Measurements from ENCODE around the gene DCDC2C. TPM values are rescaled to one million over a fixed set of nuclear protein-coding genes. Genes with fewer than 3 reads are reported as not detected.

The DCDC2C gene
- polyA plus RNA-seq, 1 of the 3 experiments (the other 2 are of a cell fraction), result not detected

DNA sequence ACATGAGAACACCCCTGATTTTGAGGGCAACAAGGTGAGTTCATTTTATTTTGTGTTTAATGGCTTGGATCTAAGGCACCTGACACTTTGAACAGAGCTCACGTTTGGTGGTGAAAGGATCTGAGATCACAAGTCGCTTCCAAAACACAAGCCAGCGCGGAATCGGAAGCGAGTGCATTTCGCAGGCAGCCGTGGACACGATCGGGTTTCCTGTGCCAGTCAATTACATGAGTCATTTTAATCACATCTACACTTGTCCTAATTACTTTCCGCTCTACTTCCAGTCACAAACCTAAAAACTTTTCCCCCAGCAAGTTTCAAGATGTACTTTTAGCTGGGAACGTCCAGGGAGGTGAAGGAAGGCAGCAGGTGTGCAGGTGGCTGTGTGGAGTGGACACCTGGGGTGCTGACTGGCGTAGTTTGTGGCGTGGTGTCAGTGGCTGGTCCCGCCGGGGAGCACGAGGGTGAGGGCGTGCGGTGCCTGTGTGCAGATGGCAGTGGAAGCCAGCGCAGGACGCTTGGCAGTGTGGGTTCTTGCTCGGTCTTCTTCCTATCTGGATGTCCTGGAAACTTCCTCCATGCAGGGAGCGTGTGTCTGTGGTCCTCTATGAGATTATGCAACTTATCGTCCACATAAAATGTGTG, 75.6 kb downstream of the DCDC2C start:
- H3K9me3 ChIP-seq, result peaks cover 2% of the 10 kb centered on the region; the same call in 1 of the 2 replicates
- no peaks in the 10 kb centered on the region for H3F3A ChIP-seq (replicated peaks; ENCODE audit: insufficient read depth)
- H3K4me3 ChIP-seq (ENCODE audit: low read depth in 2 of 2, low read length in 1 of 2), result no peak overlapping the region
- CTCF ChIA-PET, result interaction anchor here (0.7 to 13.8 kb wide), 13 partner anchors 10 to 356 kb away, joined by 3 to 218 read pairs (median 7); no protein-coding TSS in a partner anchor
- H3K27ac ChIP-seq (ENCODE audit: low read depth in 2 of 2, low read length in 1 of 2), result no peak overlapping the region
- peaks cover 3% of the 10 kb centered on the region; the same call in 1 of the 2 replicates for H3K9me2 ChIP-seq
- H3K4me1 ChIP-seq (ENCODE audit: control insufficient read depth in 1 of 2, insufficient read depth in 2 of 2, low read depth in 1 of 2, low read length in 1 of 2), result peaks cover 0 to 3% of the 10 kb centered on the region in 2 experiments; a peak in 2 of 4 replicates
- POLR2A ChIA-PET, result no interaction called here
- no peaks in the 10 kb centered on the region for H4K20me1 ChIP-seq (ENCODE audit: insufficient read depth)
- H3K27me3 ChIP-seq (ENCODE audit: insufficient read depth), result no peaks in the 10 kb centered on the region
- no peaks in the 10 kb centered on the region for H3K36me3 ChIP-seq (replicated peaks in 1 of 2; ENCODE audit: control insufficient read depth in 1 of 2, insufficient read depth in 2 of 2, low read length in 1 of 2)
- H2AFZ ChIP-seq (ENCODE audit: low read depth), result no peak overlapping the region
- DNase-seq, result no peak
- no peak overlapping the region for H3K9ac ChIP-seq
- no peak overlapping the region for H3K4me2 ChIP-seq
- WGBS (ENCODE audit: low lambda C conversion rate), result 29% methylated on average over 24 of the region's 24 CpGs
- no peaks in the 10 kb centered on the region for H3K79me2 ChIP-seq (ENCODE audit: insufficient read depth)
- TF ChIP-seq EZH2phosphoT487 (IDR thresholded peaks at IDR 0.05; ENCODE audit: borderline replicate concordance, low read depth), result no peak
- TF ChIP-seq TEAD4 (IDR thresholded peaks at IDR 0.05; ENCODE audit: borderline replicate concordance, insufficient read depth), result no peak
- TF ChIP-seq, protein P1, sequence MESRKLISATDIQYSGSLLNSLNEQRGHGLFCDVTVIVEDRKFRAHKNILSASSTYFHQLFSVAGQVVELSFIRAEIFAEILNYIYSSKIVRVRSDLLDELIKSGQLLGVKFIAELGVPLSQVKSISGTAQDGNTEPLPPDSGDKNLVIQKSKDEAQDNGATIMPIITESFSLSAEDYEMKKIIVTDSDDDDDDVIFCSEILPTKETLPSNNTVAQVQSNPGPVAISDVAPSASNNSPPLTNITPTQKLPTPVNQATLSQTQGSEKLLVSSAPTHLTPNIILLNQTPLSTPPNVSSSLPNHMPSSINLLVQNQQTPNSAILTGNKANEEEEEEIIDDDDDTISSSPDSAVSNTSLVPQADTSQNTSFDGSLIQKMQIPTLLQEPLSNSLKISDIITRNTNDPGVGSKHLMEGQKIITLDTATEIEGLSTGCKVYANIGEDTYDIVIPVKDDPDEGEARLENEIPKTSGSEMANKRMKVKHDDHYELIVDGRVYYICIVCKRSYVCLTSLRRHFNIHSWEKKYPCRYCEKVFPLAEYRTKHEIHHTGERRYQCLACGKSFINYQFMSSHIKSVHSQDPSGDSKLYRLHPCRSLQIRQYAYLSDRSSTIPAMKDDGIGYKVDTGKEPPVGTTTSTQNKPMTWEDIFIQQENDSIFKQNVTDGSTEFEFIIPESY (IDR thresholded peaks at IDR 0.05; ENCODE audit: borderline replicate concordance, low read depth), result no peak
- TF ChIP-seq GATA2 (CRISPR knock-in tag; IDR thresholded peaks at IDR 0.05), result no peak
- no peak for TF ChIP-seq PBX3 (IDR thresholded peaks at IDR 0.05)
- TF ChIP-seq NFIC (IDR thresholded peaks at IDR 0.05; ENCODE audit: borderline replicate concordance), result no peak
- no peak for TF ChIP-seq REST (IDR thresholded peaks at IDR 0.05; ENCODE audit: low read depth, low read length)
- TF ChIP-seq ELF1 (IDR thresholded peaks at IDR 0.05), result no peak
- TF ChIP-seq IRF3 (IDR thresholded peaks at IDR 0.05; ENCODE audit: low read depth, low read length), result no peak
- TF ChIP-seq RFX5 (IDR thresholded peaks at IDR 0.05; ENCODE audit: low read length), result no peak
- TF ChIP-seq RAD21 (IDR thresholded peaks at IDR 0.05; ENCODE audit: low read length), result no peak
- TF ChIP-seq USF2 (IDR thresholded peaks at IDR 0.05; ENCODE audit: borderline replicate concordance, low read depth, low read length), result no peak
- no peak for TF ChIP-seq TAF1 (IDR thresholded peaks at IDR 0.05; ENCODE audit: borderline replicate concordance, low read depth, low read length)
- TF ChIP-seq MXI1 (IDR thresholded peaks at IDR 0.05; ENCODE audit: low read depth, low read length), result no peak
- no peak for TF ChIP-seq FOSL2 (IDR thresholded peaks at IDR 0.05; ENCODE audit: borderline replicate concordance, low read depth)
- TF ChIP-seq MEF2A (IDR thresholded peaks at IDR 0.05; ENCODE audit: borderline replicate concordance, low read depth), result no peak
- TF ChIP-seq RXRA (IDR thresholded peaks at IDR 0.05; ENCODE audit: borderline replicate concordance, low read depth), result no peak
- no peak for TF ChIP-seq EP300 (IDR thresholded peaks at IDR 0.05; ENCODE audit: borderline replicate concordance in 1 of 2, low read depth in 1 of 2, low read length in 1 of 2)
- TF ChIP-seq, protein P2, sequence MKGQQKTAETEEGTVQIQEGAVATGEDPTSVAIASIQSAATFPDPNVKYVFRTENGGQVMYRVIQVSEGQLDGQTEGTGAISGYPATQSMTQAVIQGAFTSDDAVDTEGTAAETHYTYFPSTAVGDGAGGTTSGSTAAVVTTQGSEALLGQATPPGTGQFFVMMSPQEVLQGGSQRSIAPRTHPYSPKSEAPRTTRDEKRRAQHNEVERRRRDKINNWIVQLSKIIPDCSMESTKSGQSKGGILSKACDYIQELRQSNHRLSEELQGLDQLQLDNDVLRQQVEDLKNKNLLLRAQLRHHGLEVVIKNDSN (IDR thresholded peaks at IDR 0.05; ENCODE audit: borderline replicate concordance, low read depth), result no peak
- no peak for TF ChIP-seq POLR2AphosphoS5 (IDR thresholded peaks at IDR 0.05; ENCODE audit: low read depth, low read length)
